Activated CD4-positive, alpha-beta memory T cell treated with anti-CD3 and anti-CD28 coated beads for 36 hours (primary cell): Measurements from ENCODE around the gene LMO7. TPM values are rescaled to one million over a fixed set of nuclear protein-coding genes. Genes with fewer than 3 reads are reported as not detected.
"Not testable (repeated sequence)": the region's sequence is repeated elsewhere in the genome, so short reads cannot be mapped to it uniquely, and the experiment has no call there.

Source experiments
- CTCF ChIA-PET: fragments of 350-600 bp; sonication (Branson Sonifier 250); formaldehyde crosslinking; loops from one replicate; lab custom pipeline; 2021; ENCODE audit warnings: antibody characterized with exemption, inconsistent platforms; lab: Charles Lee
- POLR2A ChIA-PET: fragments of 350-600 bp; sonication (Branson Sonifier 250); formaldehyde crosslinking; loops from one replicate; lab custom pipeline; 2021; ENCODE audit warnings: antibody characterized with exemption; lab: Charles Lee
- DNase-seq: peaks from one replicate; pipeline ENCODE4 v3.0.0-alpha.2; 2020
- H3K27ac Mint-ChIP-seq: one replicate; pipeline ENCODE4 v1.8.0; 2021; ENCODE audit warnings: mixed read lengths
- H3K27me3 Mint-ChIP-seq: one replicate; pipeline ENCODE4 v1.8.0; 2021; ENCODE audit warnings: mixed read lengths
- H3K36me3 Mint-ChIP-seq: one replicate; pipeline ENCODE4 v1.8.0; 2021; ENCODE audit warnings: mixed read lengths
- H3K4me1 Mint-ChIP-seq: one replicate; pipeline ENCODE4 v1.8.0; 2021; ENCODE audit warnings: low read depth, mixed read lengths
- H3K4me3 Mint-ChIP-seq: one replicate; pipeline ENCODE4 v1.8.0; 2021; ENCODE audit warnings: mild to moderate bottlenecking, mixed read lengths
- H3K9me3 Mint-ChIP-seq: one replicate; pipeline ENCODE4 v1.8.0; 2021; ENCODE audit warnings: mixed read lengths
- intact Hi-C: fragments of 100-400 bp; cut with micrococcal nuclease; formaldehyde crosslinking; loops from one replicate; pipeline ENCODE4 v1.15.1; 2023
- total RNA-seq, 2 experiments: library from RNA; stranded (reverse); gene quantifications; one replicate each; pipeline ENCODE4 v1.2.3, GENCODE V29; 2021

The LMO7 gene
- total RNA-seq, 2 experiments from 2014 or later: 7.8 to 8.7 TPM

GRCh38 chr13:75784003-75784402, 147.9 kb downstream of the LMO7 start:
- H3K27me3 Mint-ChIP-seq: no peaks in the 10 kb centered on the region
- no peaks in the 10 kb centered on the region for H3K4me1 Mint-ChIP-seq
- H3K27ac Mint-ChIP-seq: no peak overlapping the region
- H3K9me3 Mint-ChIP-seq: peaks cover 20% of the 10 kb centered on the region
- CTCF ChIA-PET: no interaction called here
- intact Hi-C loops: no loop called here
- no peak overlapping the region for H3K4me3 Mint-ChIP-seq
- no peak for DNase-seq
- POLR2A ChIA-PET: no interaction called here
- peaks cover 16% of the 10 kb centered on the region for H3K36me3 Mint-ChIP-seq

- no peak overlapping the region for H3K27ac Mint-ChIP-seq
- ChIA-PET CTCF (no interaction called here), POLR2A (no interaction called here)
- no peak for DNase-seq
- peaks cover 12% of the 10 kb centered on the region for H3K9me3 Mint-ChIP-seq
- peaks cover 7% of the 10 kb centered on the region for H3K36me3 Mint-ChIP-seq
- no peaks in the 10 kb centered on the region for H3K27me3 Mint-ChIP-seq
- intact Hi-C loops: no loop called here
- H3K4me3 Mint-ChIP-seq: no peak overlapping the region
- no peaks in the 10 kb centered on the region for H3K4me1 Mint-ChIP-seq
Measured at GRCh38 chr13:75785130-75785529, 149.0 kb downstream of the LMO7 start.

- DNase-seq: no peak
- peaks cover 5% of the 10 kb centered on the region for H3K9me3 Mint-ChIP-seq
- POLR2A ChIA-PET: no interaction called here
- peaks cover 2% of the 10 kb centered on the region for H3K36me3 Mint-ChIP-seq
- H3K4me1 Mint-ChIP-seq: no peaks in the 10 kb centered on the region
- H3K27ac Mint-ChIP-seq: no peak overlapping the region
- no peak overlapping the region for H3K4me3 Mint-ChIP-seq
- no peaks in the 10 kb centered on the region for H3K27me3 Mint-ChIP-seq
- CTCF ChIA-PET: interaction anchor here (1.1 to 1.4 kb wide), 2 partner anchors 27 to 92 kb away, joined by 3 to 6 read pairs; no protein-coding TSS in a partner anchor
- intact Hi-C loops: no loop called here
Measured at GRCh38 chr13:75787249-75787928, 151.3 kb downstream of the LMO7 start.

GRCh38 chr13:75788481-75788981, 152.4 kb downstream of the LMO7 start:
- Mint-ChIP-seq H3K9me3 (no peaks in the 10 kb centered on the region), H3K4me3 (no peak overlapping the region), H3K4me1 (peaks cover 2% of the 10 kb centered on the region), H3K36me3 (peaks cover 2% of the 10 kb centered on the region), H3K27ac (no peak overlapping the region), H3K27me3 (no peaks in the 10 kb centered on the region)
- POLR2A ChIA-PET: no interaction called here
- DNase-seq: no peak
- CTCF ChIA-PET: interaction anchor here (1.4 kb wide), 1 partner anchor 93 kb away, joined by 3 read pairs; no protein-coding TSS in a partner anchor
- intact Hi-C loops: no loop called here

- CTCF ChIA-PET: no interaction called here
- intact Hi-C loops: no loop called here
- Mint-ChIP-seq H3K27me3 (no peaks in the 10 kb centered on the region), H3K4me1 (peaks cover 2% of the 10 kb centered on the region), H3K36me3 (peaks cover 2% of the 10 kb centered on the region), H3K4me3 (no peak overlapping the region), H3K27ac (no peak overlapping the region), H3K9me3 (no peaks in the 10 kb centered on the region)
- no peak for DNase-seq
- POLR2A ChIA-PET: no interaction called here
Measured at GRCh38 chr13:75789451-75790197, 153.5 kb downstream of the LMO7 start.

- H3K27ac Mint-ChIP-seq: no peak overlapping the region
- ChIA-PET CTCF (interaction anchor here (1.1 kb wide), 1 partner anchor 95 kb away, joined by 3 read pairs; no protein-coding TSS in a partner anchor), POLR2A (interaction anchor here (0.6 kb wide), 1 partner anchor 29 kb away, joined by 3 read pairs; no protein-coding TSS in a partner anchor)
- DNase-seq: no peak
- no peaks in the 10 kb centered on the region for H3K9me3 Mint-ChIP-seq
- H3K27me3 Mint-ChIP-seq: no peaks in the 10 kb centered on the region
- no peak overlapping the region for H3K4me3 Mint-ChIP-seq
- intact Hi-C loops: no loop called here
- H3K4me1 Mint-ChIP-seq: peaks cover 2% of the 10 kb centered on the region
- H3K36me3 Mint-ChIP-seq: peaks cover 2% of the 10 kb centered on the region
Measured at GRCh38 chr13:75790198-75790970, 154.3 kb downstream of the LMO7 start.

- no peak overlapping the region for H3K4me3 Mint-ChIP-seq
- no peaks in the 10 kb centered on the region for H3K9me3 Mint-ChIP-seq
- DNase-seq: no peak
- H3K27me3 Mint-ChIP-seq: no peaks in the 10 kb centered on the region
- no peak overlapping the region for H3K27ac Mint-ChIP-seq
- peaks cover 8% of the 10 kb centered on the region for H3K4me1 Mint-ChIP-seq
- intact Hi-C loops: no loop called here
- ChIA-PET POLR2A (no interaction called here), CTCF (interaction anchor here (4.9 kb wide), 1 partner anchor 97 kb away, joined by 17 read pairs; no protein-coding TSS in a partner anchor)
- peaks cover 10% of the 10 kb centered on the region for H3K36me3 Mint-ChIP-seq
Measured at GRCh38 chr13:75792526-75793187, 156.5 kb downstream of the LMO7 start.

GRCh38 chr13:75793188-75793567, 157.0 kb downstream of the LMO7 start:
- DNase-seq, POLR2A ChIA-PET, H3K9me3 Mint-ChIP-seq, intact Hi-C loops, H3K27ac Mint-ChIP-seq, H3K36me3 Mint-ChIP-seq, H3K4me3 Mint-ChIP-seq, H3K27me3 Mint-ChIP-seq: not testable (repeated sequence)
- CTCF ChIA-PET: interaction anchor here (4.9 kb wide), 1 partner anchor 97 kb away, joined by 17 read pairs; no protein-coding TSS in a partner anchor
- H3K4me1 Mint-ChIP-seq: peaks cover 13% of the 10 kb centered on the region

GRCh38 chr13:75794663-75795062, 158.5 kb downstream of the LMO7 start:
- no peak overlapping the region for H3K27ac Mint-ChIP-seq
- no peak for DNase-seq
- peaks cover 25% of the 10 kb centered on the region for H3K4me1 Mint-ChIP-seq
- intact Hi-C loops: loop anchor here (5.0 kb wide), 1 partner anchor 78 kb away; no protein-coding TSS in a partner anchor
- peaks cover 12% of the 10 kb centered on the region for H3K36me3 Mint-ChIP-seq
- H3K9me3 Mint-ChIP-seq: no peaks in the 10 kb centered on the region
- no peak overlapping the region for H3K4me3 Mint-ChIP-seq
- no peaks in the 10 kb centered on the region for H3K27me3 Mint-ChIP-seq
- ChIA-PET POLR2A (no interaction called here), CTCF (interaction anchor here (4.9 kb wide), 1 partner anchor 99 kb away, joined by 17 read pairs; no protein-coding TSS in a partner anchor)

- Mint-ChIP-seq H3K27me3 (no peaks in the 10 kb centered on the region), H3K4me1 (peaks cover 30% of the 10 kb centered on the region), H3K9me3 (no peaks in the 10 kb centered on the region), H3K36me3 (peaks cover 12% of the 10 kb centered on the region), H3K4me3 (no peak overlapping the region), H3K27ac (no peak overlapping the region)
- DNase-seq: no peak
- intact Hi-C loops: loop anchor here (5.0 kb wide), 1 partner anchor 77 kb away; no protein-coding TSS in a partner anchor
- ChIA-PET POLR2A (no interaction called here), CTCF (interaction anchor here (4.9 kb wide), 1 partner anchor 99 kb away, joined by 17 read pairs; no protein-coding TSS in a partner anchor)
Measured at GRCh38 chr13:75795274-75795673, 159.1 kb downstream of the LMO7 start.

GRCh38 chr13:75796825-75797224, 160.7 kb downstream of the LMO7 start:
- POLR2A ChIA-PET: no interaction called here
- CTCF ChIA-PET: interaction anchor here (4.9 kb wide), 1 partner anchor 101 kb away, joined by 17 read pairs; no protein-coding TSS in a partner anchor
- no peak overlapping the region for H3K4me3 Mint-ChIP-seq
- no peaks in the 10 kb centered on the region for H3K27me3 Mint-ChIP-seq
- DNase-seq: no peak
- peaks cover 40% of the 10 kb centered on the region for H3K4me1 Mint-ChIP-seq
- intact Hi-C loops: loop anchor here (5.0 kb wide), 1 partner anchor 75 kb away; no protein-coding TSS in a partner anchor
- no peaks in the 10 kb centered on the region for H3K9me3 Mint-ChIP-seq
- no peak overlapping the region for H3K27ac Mint-ChIP-seq
- peaks cover 12% of the 10 kb centered on the region for H3K36me3 Mint-ChIP-seq
